SU-DHL-6 (cell line): ENCODE data around the gene HSD17B2.

Source experiments
- EZH2phosphoT487 ChIP-seq: fragments of 200-600 bp; sonication (generic), shearing (Covaris generic); conservative IDR thresholded peaks from 2 replicates; pipeline ENCODE4 v1.6.1; 2018; ENCODE audit warnings: mild to moderate bottlenecking, antibody characterized with exemption, low read length, moderate library complexity, mixed read lengths
- TF ChIP-seq, protein P1 (sequence below): fragments of 200-600 bp; sonication (generic); IDR thresholded peaks from one replicate; pipeline ENCODE4 v1.5.1; 2017; ENCODE audit warnings: antibody characterized with exemption, mild to moderate bottlenecking, low read length, moderate library complexity; ENCODE audit not compliant: insufficient read depth, poor library complexity, severe bottlenecking

DNA sequence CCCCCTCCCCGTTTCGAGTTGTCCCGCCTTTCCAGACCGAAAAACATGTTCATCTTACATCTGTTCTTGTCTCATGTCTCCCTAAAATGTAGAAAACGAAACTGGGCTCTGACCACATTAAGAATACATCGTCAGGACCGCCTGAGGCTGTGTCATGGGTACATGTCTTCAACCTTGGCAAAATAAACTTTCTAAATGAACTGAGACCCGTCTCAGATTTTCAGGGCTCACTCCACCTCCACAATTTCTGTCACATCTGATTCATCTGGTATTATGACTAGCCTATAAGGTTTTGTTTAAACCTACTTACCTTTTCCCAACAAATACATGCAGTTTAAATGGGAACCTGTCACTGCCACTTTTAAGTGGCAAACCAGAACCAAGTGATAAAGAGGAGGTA is 24.4 kb upstream of the HSD17B2 start:
- TF ChIP-seq, protein P1, sequence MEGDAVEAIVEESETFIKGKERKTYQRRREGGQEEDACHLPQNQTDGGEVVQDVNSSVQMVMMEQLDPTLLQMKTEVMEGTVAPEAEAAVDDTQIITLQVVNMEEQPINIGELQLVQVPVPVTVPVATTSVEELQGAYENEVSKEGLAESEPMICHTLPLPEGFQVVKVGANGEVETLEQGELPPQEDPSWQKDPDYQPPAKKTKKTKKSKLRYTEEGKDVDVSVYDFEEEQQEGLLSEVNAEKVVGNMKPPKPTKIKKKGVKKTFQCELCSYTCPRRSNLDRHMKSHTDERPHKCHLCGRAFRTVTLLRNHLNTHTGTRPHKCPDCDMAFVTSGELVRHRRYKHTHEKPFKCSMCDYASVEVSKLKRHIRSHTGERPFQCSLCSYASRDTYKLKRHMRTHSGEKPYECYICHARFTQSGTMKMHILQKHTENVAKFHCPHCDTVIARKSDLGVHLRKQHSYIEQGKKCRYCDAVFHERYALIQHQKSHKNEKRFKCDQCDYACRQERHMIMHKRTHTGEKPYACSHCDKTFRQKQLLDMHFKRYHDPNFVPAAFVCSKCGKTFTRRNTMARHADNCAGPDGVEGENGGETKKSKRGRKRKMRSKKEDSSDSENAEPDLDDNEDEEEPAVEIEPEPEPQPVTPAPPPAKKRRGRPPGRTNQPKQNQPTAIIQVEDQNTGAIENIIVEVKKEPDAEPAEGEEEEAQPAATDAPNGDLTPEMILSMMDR, result no peak
- no peak for TF ChIP-seq EZH2phosphoT487
